Lower lobe of right lung (tissue), 2 donors: Measurements from ENCODE around the gene HDGFL2. TPM values are rescaled to one million over a fixed set of nuclear protein-coding genes. Genes with fewer than 3 reads are reported as not detected.
"Not testable (repeated sequence)": the region's sequence is repeated elsewhere in the genome, so short reads cannot be mapped to it uniquely, and the experiment has no call there.

Experiments used
- ATAC-seq, 2 donors: fragments of 200-7000 bp; cut with Tn5 transposase; one replicate each; pipeline ENCODE4 v1.9.1; 2020 to 2022; ENCODE audit warnings: mild to moderate bottlenecking in 2 of 2, moderate library complexity in 2 of 2
- DNase-seq: peaks from one replicate; pipeline ENCODE4 v3.0.0-alpha.2; 2020
- H3K27ac ChIP-seq: fragments of 200-600 bp; one replicate; pipeline ENCODE4 v1.8.0; 2022
- H3K27me3 ChIP-seq: fragments of 200-600 bp; one replicate; pipeline ENCODE4 v1.8.0; 2022; ENCODE audit warnings: low read depth
- H3K36me3 ChIP-seq: fragments of 200-600 bp; one replicate; pipeline ENCODE4 v1.8.0; 2022; ENCODE audit warnings: mild to moderate bottlenecking
- H3K4me1 ChIP-seq: fragments of 200-600 bp; one replicate; pipeline ENCODE4 v1.8.0; 2022
- H3K4me3 ChIP-seq: fragments of 200-600 bp; one replicate; pipeline ENCODE4 v1.8.0; 2022; ENCODE audit warnings: mild to moderate bottlenecking
- H3K9me3 ChIP-seq: fragments of 200-600 bp; one replicate; pipeline ENCODE4 v1.8.0; 2022
- intact Hi-C: fragments of 100-400 bp; cut with DNase I; formaldehyde crosslinking; loops from one replicate; pipeline ENCODE4 v1.11.0; 2022
- total RNA-seq: library from RNA; stranded (reverse); fragmentation: NEBNext Ultra II Directional; extraction: Animal tissue kit (Norgen Biotek cat#: 25700); gene quantifications from one replicate; pipeline ENCODE4 v1.2.1, GENCODE V29; 2021
- TF ChIP-seq, protein P1 (sequence below): fragments of 200-600 bp; IDR thresholded peaks from one replicate; pipeline ENCODE4 v1.8.0; 2022; ENCODE audit warnings: antibody characterized with exemption, mild to moderate bottlenecking
- donor health status: DM: no; HTN: yes; CAD: no; lungs with severe emphysema.

HDGFL2 gene
- total RNA-seq, 1 donor from 2014 or later: 29.4 TPM

GRCh38 chr19:4522291-4523002 is 50.4 kb downstream of the HDGFL2 start:
- intact Hi-C loops: no loop called here
- Histone ChIP-seq H3K36me3 (no peaks in the 10 kb centered on the region), H3K4me1 (peaks cover 3% of the 10 kb centered on the region), H3K9me3 (no peaks in the 10 kb centered on the region), H3K27ac (no peak overlapping the region), H3K4me3 (no peak overlapping the region), H3K27me3 (peaks cover 7% of the 10 kb centered on the region)
- ATAC-seq (no peak), DNase-seq (no peak)
- TF ChIP-seq, protein P1, sequence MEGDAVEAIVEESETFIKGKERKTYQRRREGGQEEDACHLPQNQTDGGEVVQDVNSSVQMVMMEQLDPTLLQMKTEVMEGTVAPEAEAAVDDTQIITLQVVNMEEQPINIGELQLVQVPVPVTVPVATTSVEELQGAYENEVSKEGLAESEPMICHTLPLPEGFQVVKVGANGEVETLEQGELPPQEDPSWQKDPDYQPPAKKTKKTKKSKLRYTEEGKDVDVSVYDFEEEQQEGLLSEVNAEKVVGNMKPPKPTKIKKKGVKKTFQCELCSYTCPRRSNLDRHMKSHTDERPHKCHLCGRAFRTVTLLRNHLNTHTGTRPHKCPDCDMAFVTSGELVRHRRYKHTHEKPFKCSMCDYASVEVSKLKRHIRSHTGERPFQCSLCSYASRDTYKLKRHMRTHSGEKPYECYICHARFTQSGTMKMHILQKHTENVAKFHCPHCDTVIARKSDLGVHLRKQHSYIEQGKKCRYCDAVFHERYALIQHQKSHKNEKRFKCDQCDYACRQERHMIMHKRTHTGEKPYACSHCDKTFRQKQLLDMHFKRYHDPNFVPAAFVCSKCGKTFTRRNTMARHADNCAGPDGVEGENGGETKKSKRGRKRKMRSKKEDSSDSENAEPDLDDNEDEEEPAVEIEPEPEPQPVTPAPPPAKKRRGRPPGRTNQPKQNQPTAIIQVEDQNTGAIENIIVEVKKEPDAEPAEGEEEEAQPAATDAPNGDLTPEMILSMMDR: no peak

DNA sequence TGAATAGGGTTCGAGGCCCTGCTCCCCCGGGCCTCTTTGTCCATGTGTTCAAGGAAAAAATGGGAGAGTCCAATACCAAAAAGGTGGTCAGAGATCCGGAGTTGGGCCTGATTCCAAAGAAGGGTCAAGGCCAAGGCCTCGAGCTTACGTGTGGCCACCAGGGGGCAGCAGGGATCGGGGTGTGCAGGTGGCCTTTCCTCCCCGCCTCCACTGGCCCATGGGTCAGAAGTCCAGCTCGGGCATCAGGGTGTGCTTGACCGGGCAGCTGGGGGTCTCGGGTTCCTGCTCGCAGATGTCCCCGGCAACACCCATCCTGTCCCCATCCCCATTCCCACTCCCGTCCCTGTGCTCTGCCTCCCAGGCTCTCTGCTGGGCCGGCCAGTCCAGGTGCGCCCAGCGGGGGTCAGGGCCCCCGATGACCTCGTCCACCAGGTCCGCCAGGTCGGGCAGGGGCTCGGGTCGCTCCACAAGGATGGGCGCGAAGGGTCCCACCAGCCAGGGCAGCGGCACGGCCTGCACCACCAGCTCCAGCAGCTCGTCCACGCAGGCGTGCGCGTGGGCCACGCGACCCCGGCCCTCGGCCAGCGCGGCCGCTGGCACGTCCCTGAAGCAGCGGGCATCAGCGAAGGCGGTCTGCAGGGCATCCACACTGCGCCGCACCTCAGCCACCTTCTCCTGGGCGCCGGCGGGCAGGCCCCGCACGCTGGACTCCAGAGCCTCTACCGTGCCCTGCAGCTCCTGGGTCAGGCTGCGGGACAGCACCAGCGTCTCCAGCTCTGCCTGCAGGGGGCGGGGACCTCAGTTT is 51.4 kb downstream of the HDGFL2 start:
- Histone ChIP-seq H3K4me3 (no peak overlapping the region), H3K36me3 (no peaks in the 10 kb centered on the region), H3K4me1 (peaks cover 1% of the 10 kb centered on the region), H3K9me3 (no peaks in the 10 kb centered on the region), H3K27me3 (peaks cover 3% of the 10 kb centered on the region), H3K27ac (no peak overlapping the region)
- intact Hi-C loops: no loop called here
- ATAC-seq: peak; percentile 56 to 64
- TF ChIP-seq, protein P1: peak; percentile 68
- DNase-seq: peak; percentile 76

DNA sequence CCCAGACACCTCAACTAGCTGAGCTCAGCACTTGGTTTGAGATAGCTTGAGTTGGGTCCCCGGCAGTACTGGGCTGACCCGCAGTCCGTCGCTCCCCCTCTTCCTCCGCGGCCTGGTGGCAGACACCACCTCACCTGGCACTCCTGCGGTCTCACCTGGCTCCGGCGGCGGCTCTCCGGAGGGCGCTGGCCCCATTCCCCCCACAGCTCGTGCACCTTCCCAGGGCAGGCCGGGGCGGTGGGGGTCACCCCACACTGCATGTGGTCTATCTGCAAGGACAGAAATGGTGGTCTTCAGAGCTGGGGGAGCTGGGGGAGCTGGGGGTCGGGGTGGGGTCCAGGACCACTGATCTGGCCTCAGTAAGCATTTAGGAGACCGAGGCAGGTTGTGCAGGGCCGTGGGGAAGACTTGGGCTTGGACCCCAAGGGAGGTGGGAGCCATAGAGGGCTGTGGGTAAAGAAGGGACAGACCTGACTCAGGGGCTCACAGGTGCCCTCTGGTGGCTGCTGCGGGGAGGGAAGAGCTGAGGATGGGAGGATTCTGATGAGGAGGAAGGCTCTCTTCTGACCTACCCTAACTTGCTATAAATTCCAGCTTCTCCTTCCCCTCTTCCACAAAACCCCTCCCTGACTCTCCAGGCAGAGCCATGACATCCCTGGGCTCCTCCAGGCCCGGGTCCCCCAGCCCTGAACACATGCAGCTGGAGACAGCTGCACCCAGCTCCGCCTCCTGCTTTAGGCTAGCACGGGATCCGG is 52.9 kb downstream of the HDGFL2 start:
- Histone ChIP-seq H3K27ac (no peak overlapping the region), H3K36me3 (no peaks in the 10 kb centered on the region), H3K27me3 (no peaks in the 10 kb centered on the region), H3K9me3 (no peaks in the 10 kb centered on the region), H3K4me3 (no peak overlapping the region), H3K4me1 (no peaks in the 10 kb centered on the region)
- no peak for DNase-seq
- TF ChIP-seq, protein P1: peak; percentile 68
- intact Hi-C loops: no loop called here
- peak; percentile 66 to 75 for ATAC-seq

DNA sequence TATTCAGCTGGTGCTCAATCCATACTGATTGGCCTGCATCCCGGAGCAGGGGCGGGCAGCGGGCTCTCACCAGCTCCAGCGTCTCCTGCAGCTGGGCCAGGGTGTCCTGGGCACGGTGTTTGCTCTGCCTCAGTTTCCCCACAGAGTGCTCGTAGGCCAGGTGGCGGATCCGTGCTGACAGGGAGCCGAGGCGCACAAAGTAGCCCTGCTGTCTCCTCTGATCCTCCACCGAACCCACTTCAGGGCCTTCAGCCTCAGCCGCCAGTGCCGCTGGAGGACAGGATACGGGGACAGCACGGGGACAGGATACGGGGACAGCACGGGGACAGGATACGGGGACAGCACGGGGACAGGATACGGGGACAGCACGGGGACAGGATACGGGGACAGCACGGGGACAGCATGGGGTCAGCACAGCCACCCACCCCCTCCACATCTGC is 53.5 kb downstream of the HDGFL2 start:
- H3K27ac ChIP-seq: no peak overlapping the region
- no peak for ATAC-seq
- H3K9me3 ChIP-seq: no peaks in the 10 kb centered on the region
- DNase-seq: no peak
- H3K27me3 ChIP-seq: no peaks in the 10 kb centered on the region
- TF ChIP-seq, protein P1: no peak
- no peak overlapping the region for H3K4me3 ChIP-seq
- H3K36me3 ChIP-seq: no peaks in the 10 kb centered on the region
- intact Hi-C loops: no loop called here
- H3K4me1 ChIP-seq: no peaks in the 10 kb centered on the region

- intact Hi-C loops: not testable (repeated sequence)
Observed at GRCh38 chr19:4527377-4527776, 55.3 kb downstream of the HDGFL2 start.

More at GRCh38 chr19:4527377-4527776, 55.3 kb downstream of the HDGFL2 start:
- not testable (repeated sequence) for H3K9me3 ChIP-seq, H3K27me3 ChIP-seq, H3K4me1 ChIP-seq, H3K36me3 ChIP-seq, H3K4me3 ChIP-seq, ATAC-seq, H3K27ac ChIP-seq, DNase-seq
